HEK293 (cell line): Measurements from ENCODE around the gene SVOPL.

Experiments used
- CTCF ChIA-PET: fragments of 350-600 bp; formaldehyde crosslinking; extraction: SDS; loops from one replicate; lab custom pipeline; 2021; ENCODE audit warnings: antibody characterized with exemption; lab: Yijun Ruan, JAX
- POLR2A ChIA-PET: fragments of 300-600 bp; formaldehyde crosslinking; extraction: SDS; loops from one replicate; lab custom pipeline; 2020; ENCODE audit warnings: antibody characterized with exemption, inconsistent platforms; lab: Yijun Ruan, JAX
- H3K27ac ChIP-seq: fragments of 200-500 bp; sonication (Bioruptor generic); 2 replicates; pipeline ENCODE4 v1.5.1; 2014; ENCODE audit warnings: low read depth, low read length, control low read depth, inconsistent platforms; ENCODE audit errors: extremely low read depth
- H3K36me3 ChIP-seq, 2 experiments: fragments of 200-500 bp in 1 of 2; sonication (Bioruptor generic) in 1 of 2; 1 replicate in 1 of 2; 2 replicates in 1 of 2; pipeline ENCODE4 v1.5.1; 2014 to 2017; ENCODE audit warnings: inconsistent platforms in 2 of 2, low read length in 2 of 2; ENCODE audit not compliant: control insufficient read depth in 2 of 2, insufficient read depth in 1 of 2
- H3K4me1 ChIP-seq: fragments of 200-500 bp; sonication (Bioruptor generic); 2 replicates; pipeline ENCODE4 v1.5.1; 2014; ENCODE audit warnings: mild to moderate bottlenecking, low read length, inconsistent platforms; ENCODE audit not compliant: control insufficient read depth, insufficient read depth
- H3K4me3 ChIP-seq: 2 replicates; pipeline ENCODE4 v1.5.1; 2011; ENCODE audit warnings: low read depth, mild to moderate bottlenecking, control low read depth, low read length, moderate library complexity
- H3K9me3 ChIP-seq: fragments of 200-500 bp; sonication (Bioruptor generic); 2 replicates; pipeline ENCODE4 v1.5.1; 2014; ENCODE audit warnings: low read depth, low read length, inconsistent platforms; ENCODE audit not compliant: control insufficient read depth, insufficient read depth
- EGR2 ChIP-seq: fragments of 450-650 bp; formaldehyde crosslinking; IDR thresholded peaks from 2 replicates; pipeline ENCODE4 v1.5.1; 2016; ENCODE audit warnings: low read depth, missing biosample characterization, missing genetic modification characterization
- FEZF1 ChIP-seq: fragments of 450-650 bp; formaldehyde crosslinking; IDR thresholded peaks from 2 replicates; pipeline ENCODE4 v1.5.1; 2016; ENCODE audit warnings: missing biosample characterization, missing genetic modification characterization
- IKZF3 ChIP-seq: fragments of 450-650 bp; IDR thresholded peaks from 2 replicates; pipeline ENCODE4 v1.5.0; 2018; ENCODE audit warnings: missing biosample characterization, mild to moderate bottlenecking, missing genetic modification characterization, moderate library complexity
- OSR2 ChIP-seq: fragments of 450-650 bp; formaldehyde crosslinking; IDR thresholded peaks from 2 replicates; pipeline ENCODE4 v1.5.1; 2016; ENCODE audit warnings: missing biosample characterization, missing genetic modification characterization
- PRDM1 ChIP-seq: fragments of 450-650 bp; formaldehyde crosslinking; IDR thresholded peaks from 2 replicates; pipeline ENCODE4; 2016; ENCODE audit warnings: missing biosample characterization, missing genetic modification characterization
- SCRT2 ChIP-seq: fragments of 450-650 bp; formaldehyde crosslinking; IDR thresholded peaks from 2 replicates; pipeline ENCODE4 v1.5.1; 2016; ENCODE audit warnings: missing biosample characterization, missing genetic modification characterization
- SP2 ChIP-seq: fragments of 450-650 bp; formaldehyde crosslinking; IDR thresholded peaks from 2 replicates; pipeline ENCODE4 v1.5.1; 2016; ENCODE audit warnings: missing biosample characterization, missing genetic modification characterization
- SP3 ChIP-seq: fragments of 450-650 bp; formaldehyde crosslinking; IDR thresholded peaks from 2 replicates; pipeline ENCODE4 v1.5.1; 2016; ENCODE audit warnings: missing biosample characterization, missing genetic modification characterization
- ZFHX2 ChIP-seq: fragments of 450-650 bp; formaldehyde crosslinking; conservative IDR thresholded peaks from 2 replicates; pipeline ENCODE4 v1.5.1; 2016; ENCODE audit warnings: missing biosample characterization, missing genetic modification characterization
- ZIC2 ChIP-seq: fragments of 450-650 bp; formaldehyde crosslinking; IDR thresholded peaks from 2 replicates; pipeline ENCODE4 v1.5.1; 2016; ENCODE audit warnings: missing biosample characterization, missing genetic modification characterization
- ZNF248 ChIP-seq: fragments of 450-650 bp; formaldehyde crosslinking; IDR thresholded peaks from 2 replicates; pipeline ENCODE4 v1.5.1; 2017; ENCODE audit warnings: missing biosample characterization, missing genetic modification characterization
- ZNF274 ChIP-seq, 2 experiments: fragments of 200-500 bp in 1 of 2; fragments of 450-650 bp in 1 of 2; sonication (Bioruptor generic) in 1 of 2; formaldehyde crosslinking in 1 of 2; IDR thresholded peaks; 2 replicates each; pipeline versions ENCODE4 v1.5.1 to v1.6.1; 2014 to 2016; ENCODE audit warnings: borderline replicate concordance in 1 of 2, inconsistent platforms in 1 of 2, low read length in 1 of 2, missing biosample characterization in 1 of 2, missing genetic modification characterization in 1 of 2
- ZNF48 ChIP-seq: fragments of 450-650 bp; formaldehyde crosslinking; IDR thresholded peaks from 2 replicates; pipeline ENCODE4 v1.5.1; 2016; ENCODE audit warnings: missing biosample characterization, missing genetic modification characterization
- ZNF514 ChIP-seq: fragments of 450-650 bp; formaldehyde crosslinking; IDR thresholded peaks from 2 replicates; pipeline ENCODE4 v1.5.1; 2016; ENCODE audit warnings: missing biosample characterization, missing genetic modification characterization
- ZNF548 ChIP-seq: fragments of 450-650 bp; formaldehyde crosslinking; IDR thresholded peaks from 2 replicates; pipeline ENCODE4 v1.5.1; 2016; ENCODE audit warnings: missing biosample characterization, missing genetic modification characterization
- ZNF561 ChIP-seq: fragments of 450-650 bp; IDR thresholded peaks from 2 replicates; pipeline ENCODE4 v1.5.1; 2018; ENCODE audit warnings: missing biosample characterization, missing genetic modification characterization, borderline replicate concordance
- ZNF621 ChIP-seq: fragments of 450-650 bp; formaldehyde crosslinking; IDR thresholded peaks from 2 replicates; pipeline ENCODE4 v1.5.1; 2017; ENCODE audit warnings: missing biosample characterization, missing genetic modification characterization
- ZNF626 ChIP-seq: fragments of 450-650 bp; sonication (Bioruptor Pico); formaldehyde crosslinking; IDR thresholded peaks from 2 replicates; pipeline ENCODE4 v1.5.1; 2018; ENCODE audit warnings: missing biosample characterization, missing genetic modification characterization, inconsistent platforms
- ZNF707 ChIP-seq: fragments of 450-650 bp; formaldehyde crosslinking; IDR thresholded peaks from 2 replicates; pipeline ENCODE4 v1.5.1; 2016; ENCODE audit warnings: missing biosample characterization, missing genetic modification characterization
- ZXDB ChIP-seq: fragments of 450-650 bp; formaldehyde crosslinking; IDR thresholded peaks from 2 replicates; pipeline ENCODE4 v1.5.1; 2016; ENCODE audit warnings: missing biosample characterization, missing genetic modification characterization
- TF ChIP-seq, protein P1 (sequence below): fragments of 450-650 bp; formaldehyde crosslinking; IDR thresholded peaks from 2 replicates; pipeline ENCODE4 v1.5.1; 2016; ENCODE audit warnings: missing biosample characterization, missing genetic modification characterization
- TF ChIP-seq, protein P2 (sequence below): sonication (generic); formaldehyde crosslinking; IDR thresholded peaks from 2 replicates; pipeline ENCODE4 v1.8.1; 2022; ENCODE audit warnings: mild to moderate bottlenecking, moderate library complexity, missing genetic modification reagents
- TF ChIP-seq, protein P3 (sequence below): fragments of 450-650 bp; formaldehyde crosslinking; IDR thresholded peaks from 2 replicates; pipeline ENCODE4 v1.5.1; 2016; ENCODE audit warnings: missing biosample characterization, missing genetic modification characterization, borderline replicate concordance

Gene SVOPL

GRCh38 chr7:138632384-138632783, 68.8 kb downstream of the SVOPL start (continued):
- TF ChIP-seq ZFHX2 (tag by site-specific recombination) (peak; percentile 30; the same call in 1 of the 2 replicates), EGR2 (tag by site-specific recombination) (peak; percentile 69; the same call in 1 of the 2 replicates), SCRT2 (tag by site-specific recombination) (no peak), ZNF248 (tag by site-specific recombination) (no peak), ZIC2 (no peak), FEZF1 (no peak)

DNA sequence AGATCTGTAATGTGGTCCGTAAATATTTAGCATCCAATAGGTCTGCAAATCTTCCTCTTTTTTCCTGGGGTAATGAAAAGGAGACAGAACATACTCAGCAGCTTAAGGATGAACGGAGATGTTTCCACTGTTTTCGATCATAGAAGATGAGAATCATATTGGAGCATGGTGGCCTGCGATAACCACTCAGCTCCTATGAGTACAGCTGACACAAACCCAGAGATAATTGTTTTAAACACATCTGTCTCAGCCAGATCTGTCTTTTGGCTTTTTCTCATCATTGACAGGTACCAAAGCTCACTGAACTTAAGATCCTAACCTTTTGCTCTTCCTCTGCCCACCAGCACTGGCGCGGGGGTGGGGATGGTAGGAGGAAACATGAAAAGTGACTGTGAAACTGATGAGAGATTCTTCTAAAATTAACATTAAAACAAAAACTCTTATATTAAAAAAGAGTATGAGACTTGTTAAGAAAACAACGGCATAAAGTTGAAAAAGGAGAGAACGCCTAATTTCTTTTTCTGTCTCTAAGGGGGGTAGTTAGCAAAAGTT, 71.0 kb downstream of the SVOPL start:
- Histone ChIP-seq H3K9me3 (no peaks in the 10 kb centered on the region), H3K36me3 (no peaks in the 10 kb centered on the region), H3K27ac (no peak overlapping the region), H3K4me3 (no peak overlapping the region), H3K4me1 (no peaks in the 10 kb centered on the region)
- ChIA-PET CTCF (no interaction called here), POLR2A (interaction anchor here (0.6 kb wide), 1 partner anchor 1532 kb away, joined by 4 read pairs; no protein-coding TSS in a partner anchor)
- no peak for TF ChIP-seq PRDM1 (tag by site-specific recombination)
- TF ChIP-seq ZNF707 (tag by site-specific recombination): no peak
- no peak for TF ChIP-seq ZNF626 (tag by site-specific recombination)
- TF ChIP-seq, protein P1, sequence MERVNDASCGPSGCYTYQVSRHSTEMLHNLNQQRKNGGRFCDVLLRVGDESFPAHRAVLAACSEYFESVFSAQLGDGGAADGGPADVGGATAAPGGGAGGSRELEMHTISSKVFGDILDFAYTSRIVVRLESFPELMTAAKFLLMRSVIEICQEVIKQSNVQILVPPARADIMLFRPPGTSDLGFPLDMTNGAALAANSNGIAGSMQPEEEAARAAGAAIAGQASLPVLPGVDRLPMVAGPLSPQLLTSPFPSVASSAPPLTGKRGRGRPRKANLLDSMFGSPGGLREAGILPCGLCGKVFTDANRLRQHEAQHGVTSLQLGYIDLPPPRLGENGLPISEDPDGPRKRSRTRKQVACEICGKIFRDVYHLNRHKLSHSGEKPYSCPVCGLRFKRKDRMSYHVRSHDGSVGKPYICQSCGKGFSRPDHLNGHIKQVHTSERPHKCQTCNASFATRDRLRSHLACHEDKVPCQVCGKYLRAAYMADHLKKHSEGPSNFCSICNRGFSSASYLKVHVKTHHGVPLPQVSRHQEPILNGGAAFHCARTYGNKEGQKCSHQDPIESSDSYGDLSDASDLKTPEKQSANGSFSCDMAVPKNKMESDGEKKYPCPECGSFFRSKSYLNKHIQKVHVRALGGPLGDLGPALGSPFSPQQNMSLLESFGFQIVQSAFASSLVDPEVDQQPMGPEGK (tag by site-specific recombination): no peak
- TF ChIP-seq ZNF274 (IDR thresholded peaks at IDR 0.05; ENCODE audit: low read length): no peak
- TF ChIP-seq ZNF274 (tag by site-specific recombination; IDR thresholded peaks at IDR 0.05; ENCODE audit: borderline replicate concordance): no peak
- no peak for TF ChIP-seq ZXDB
- no peak for TF ChIP-seq SP3 (tag by site-specific recombination)
- no peak for TF ChIP-seq ZNF621 (tag by site-specific recombination)
- TF ChIP-seq ZNF48: no peak
- TF ChIP-seq, protein P2, sequence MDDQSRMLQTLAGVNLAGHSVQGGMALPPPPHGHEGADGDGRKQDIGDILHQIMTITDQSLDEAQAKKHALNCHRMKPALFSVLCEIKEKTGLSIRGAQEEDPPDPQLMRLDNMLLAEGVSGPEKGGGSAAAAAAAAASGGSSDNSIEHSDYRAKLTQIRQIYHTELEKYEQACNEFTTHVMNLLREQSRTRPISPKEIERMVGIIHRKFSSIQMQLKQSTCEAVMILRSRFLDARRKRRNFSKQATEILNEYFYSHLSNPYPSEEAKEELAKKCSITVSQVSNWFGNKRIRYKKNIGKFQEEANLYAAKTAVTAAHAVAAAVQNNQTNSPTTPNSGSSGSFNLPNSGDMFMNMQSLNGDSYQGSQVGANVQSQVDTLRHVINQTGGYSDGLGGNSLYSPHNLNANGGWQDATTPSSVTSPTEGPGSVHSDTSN (CRISPR knock-in tag): no peak
- TF ChIP-seq ZNF561 (tag by site-specific recombination): no peak
- TF ChIP-seq ZNF548 (tag by site-specific recombination): no peak
- TF ChIP-seq OSR2 (tag by site-specific recombination): no peak
- no peak for TF ChIP-seq ZNF514
- TF ChIP-seq, protein P3, sequence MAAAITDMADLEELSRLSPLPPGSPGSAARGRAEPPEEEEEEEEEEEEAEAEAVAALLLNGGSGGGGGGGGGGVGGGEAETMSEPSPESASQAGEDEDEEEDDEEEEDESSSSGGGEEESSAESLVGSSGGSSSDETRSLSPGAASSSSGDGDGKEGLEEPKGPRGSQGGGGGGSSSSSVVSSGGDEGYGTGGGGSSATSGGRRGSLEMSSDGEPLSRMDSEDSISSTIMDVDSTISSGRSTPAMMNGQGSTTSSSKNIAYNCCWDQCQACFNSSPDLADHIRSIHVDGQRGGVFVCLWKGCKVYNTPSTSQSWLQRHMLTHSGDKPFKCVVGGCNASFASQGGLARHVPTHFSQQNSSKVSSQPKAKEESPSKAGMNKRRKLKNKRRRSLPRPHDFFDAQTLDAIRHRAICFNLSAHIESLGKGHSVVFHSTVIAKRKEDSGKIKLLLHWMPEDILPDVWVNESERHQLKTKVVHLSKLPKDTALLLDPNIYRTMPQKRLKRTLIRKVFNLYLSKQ (tag by site-specific recombination): no peak
- TF ChIP-seq SP2 (tag by site-specific recombination): no peak
- TF ChIP-seq IKZF3 (tag by site-specific recombination): no peak
- TF ChIP-seq, all 188 proteins: peak for 0
